K562 (cell line): Measurements from ENCODE around the gene SEPTIN12. TPM values are rescaled to one million over a fixed set of nuclear protein-coding genes. Genes with fewer than 3 reads are reported as not detected.

Experiments
- BRF1 ChIP-seq: IDR thresholded peaks from 3 replicates; pipeline ENCODE4 v1.6.1; 2011; ENCODE audit warnings: borderline replicate concordance, mild to moderate bottlenecking; ENCODE audit not compliant: insufficient read length; ENCODE audit errors: extremely low read depth
- E2F5 ChIP-seq: sonication (generic); formaldehyde crosslinking; IDR thresholded peaks from 2 replicates; pipeline ENCODE4 v1.8.0; 2022; ENCODE audit warnings: mild to moderate bottlenecking, missing genetic modification reagents
- EWSR1 ChIP-seq: fragments of 450-650 bp; IDR thresholded peaks from 2 replicates; pipeline ENCODE4 v1.6.1; 2018; ENCODE audit warnings: borderline replicate concordance, mild to moderate bottlenecking, low read depth, moderate library complexity; ENCODE audit not compliant: partially characterized antibody
- FOXJ3 ChIP-seq: sonication (generic); formaldehyde crosslinking; IDR thresholded peaks from 2 replicates; pipeline ENCODE4 v1.4.0; 2020; ENCODE audit warnings: mild to moderate bottlenecking, missing genetic modification reagents
- HDGF ChIP-seq: fragments of 450-650 bp; IDR thresholded peaks from 2 replicates; pipeline ENCODE4 v1.6.1; 2016
- IRF2 ChIP-seq: sonication (generic); formaldehyde crosslinking; IDR thresholded peaks from 2 replicates; pipeline ENCODE4 v1.8.1; 2022; ENCODE audit warnings: mild to moderate bottlenecking, missing genetic modification reagents
- NELFE ChIP-seq: IDR thresholded peaks from 2 replicates; pipeline ENCODE4 v1.6.1; 2011; ENCODE audit warnings: mild to moderate bottlenecking; ENCODE audit not compliant: insufficient read depth, insufficient read length
- POLR3G ChIP-seq: IDR thresholded peaks from 2 replicates; pipeline ENCODE4 v1.6.1; 2011; ENCODE audit not compliant: insufficient read length, insufficient replicate concordance; ENCODE audit errors: extremely low read depth
- TEAD1 ChIP-seq, 2 experiments: fragments of 450-650 bp in 1 of 2; sonication (generic) in 1 of 2; formaldehyde crosslinking; IDR thresholded peaks; 2 replicates each; pipeline versions ENCODE4 v1.4.0 to v1.8.0; 2020 to 2022; ENCODE audit warnings: mild to moderate bottlenecking in 2 of 2, missing genetic modification reagents in 1 of 2
- TRIM25 ChIP-seq: fragments of 450-650 bp; IDR thresholded peaks from 2 replicates; pipeline ENCODE4 v1.7.0; 2016; ENCODE audit warnings: borderline replicate concordance
- USF2 ChIP-seq: sonication (generic); formaldehyde crosslinking; IDR thresholded peaks from 2 replicates; pipeline ENCODE4 v1.5.0; 2020; ENCODE audit warnings: missing genetic modification reagents
- ZBTB40 ChIP-seq, 2 experiments: fragments of 450-650 bp in 1 of 2; sonication (generic) in 1 of 2; formaldehyde crosslinking in 1 of 2; IDR thresholded peaks; 2 replicates each; pipeline versions ENCODE4 v1.7.1 to v1.9.0; 2016 to 2022; ENCODE audit warnings: inconsistent platforms in 1 of 2, mild to moderate bottlenecking in 1 of 2, missing genetic modification reagents in 1 of 2
- ZC3H11A ChIP-seq: IDR thresholded peaks from 2 replicates; pipeline ENCODE4 v1.6.1; 2012; ENCODE audit warnings: low read depth, low read length, improper control_type of control experiment
- ZFP36 ChIP-seq: fragments of 150-350 bp; IDR thresholded peaks from 2 replicates; pipeline ENCODE4 v1.6.1; 2018; ENCODE audit warnings: low read length, low read depth; ENCODE audit not compliant: partially characterized antibody
- polyA plus RNA-seq, 8 experiments: library from polyadenylated mRNA; depleted of rRNA in 4 of 8; stranded (reverse) in 5 of 8; unstranded in 3 of 8; fragments of >200 nt; fragmentation: Nextera tagmentation in 2 of 8; fragmentation: Illumina TruSeq in 1 of 8; extraction: Ambion mirVana in 2 of 8; extraction: Trizol in 1 of 8; gene quantifications; 2 replicates each; pipeline versions ENCODE4 v1.2.1 to v1.2.3, GENCODE V29; 2011 to 2014; ENCODE audit warnings: inconsistent platforms in 1 of 8, missing spikeins in 1 of 8
- total RNA-seq, 7 experiments: library from RNA; depleted of rRNA in 6 of 7; stranded (reverse); fragments of >200 nt in 6 of 7; fragmentation: Illumina TruSeq in 2 of 7; extraction: Trizol in 2 of 7; gene quantifications; 2 replicates each; pipeline versions ENCODE4 v1.2.1 to v1.2.3, GENCODE V29; 2011 to 2021; ENCODE audit warnings: low replicate concordance in 1 of 7

Gene SEPTIN12
- total and polyA plus RNA-seq, 9 of the 15 experiments (the other 6 are each of a cell fraction or from before 2014, with no cell fraction given) = not detected

- TF ChIP-seq TEAD1 (CRISPR knock-in tag; IDR thresholded peaks at IDR 0.05) (no peak), BRF1 (no peak), IRF2 (CRISPR knock-in tag) (no peak), E2F5 (CRISPR knock-in tag) (no peak), NELFE (no peak), ZC3H11A (no peak), FOXJ3 (CRISPR knock-in tag) (no peak), ZBTB40 (IDR thresholded peaks at IDR 0.05) (peak; percentile 48; the same call in 1 of the 2 replicates), ZBTB40 (CRISPR knock-in tag; IDR thresholded peaks at IDR 0.05) (no peak), TRIM25 (no peak), POLR3G (no peak), HDGF (no peak), EWSR1 (no peak), ZFP36 (no peak), USF2 (0 out of 2 replicates have a peak, but pooled peaks have one; percentile 2)
Measured at GRCh38 chr16:4800290-4801041, 12.3 kb upstream of the SEPTIN12 start (continued).
